GM21529 (cell line): ENCODE measurements around the gene LAMB4.

Experiments used
- ATAC-seq: cut with Tn5 transposase; IDR thresholded peaks from one replicate; pipeline ENCODE4 v1.9.1; 2021; ENCODE audit not compliant: unreplicated experiment

Gene LAMB4

DNA sequence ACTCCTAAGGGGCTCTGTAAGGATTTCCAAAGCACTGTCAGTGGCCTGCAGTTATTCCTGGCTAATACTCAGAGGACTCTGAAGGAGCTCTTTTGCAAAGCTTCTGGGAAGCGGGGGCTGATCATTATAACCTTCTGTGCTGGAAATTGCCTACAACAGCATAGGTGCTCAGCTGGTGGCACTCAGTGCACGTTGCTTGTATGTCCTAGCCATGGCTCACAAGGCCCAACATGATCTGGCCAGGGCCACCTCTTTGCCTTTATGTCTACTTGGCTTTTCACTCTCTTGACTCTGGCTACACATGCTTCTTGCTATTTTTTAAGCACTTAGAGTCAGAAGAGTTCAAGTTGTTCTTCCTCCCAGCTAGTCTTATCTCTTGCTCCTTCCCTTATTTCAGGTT lies 17.5 kb downstream of the LAMB4 start:
- ATAC-seq, result no peak

GRCh38 chr7:108109221-108109908 lies 20.8 kb downstream of the LAMB4 start:
- peak; percentile 69 for ATAC-seq

DNA sequence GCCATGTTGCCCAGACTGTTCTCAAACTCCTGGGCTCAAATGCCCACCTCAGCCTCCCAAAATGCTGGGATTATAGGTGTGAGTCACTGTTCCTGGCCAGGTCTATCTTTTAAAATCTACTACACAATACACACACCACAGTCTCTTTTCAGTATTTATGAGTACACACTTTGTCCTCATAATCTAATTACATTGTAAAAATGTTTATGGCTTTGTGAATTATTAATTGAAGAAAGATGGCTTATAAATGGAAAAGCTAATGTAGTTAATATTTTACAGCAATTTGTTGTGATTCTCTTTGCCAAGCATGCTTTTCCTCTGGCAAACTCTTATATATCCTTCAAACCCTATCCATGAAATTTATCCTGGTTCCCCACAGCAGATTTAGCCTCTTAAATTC lies 22.0 kb downstream of the LAMB4 start:
- ATAC-seq, result no peak

- no peak for ATAC-seq
Measured at GRCh38 chr7:108104324-108104723, 25.8 kb downstream of the LAMB4 start.

DNA sequence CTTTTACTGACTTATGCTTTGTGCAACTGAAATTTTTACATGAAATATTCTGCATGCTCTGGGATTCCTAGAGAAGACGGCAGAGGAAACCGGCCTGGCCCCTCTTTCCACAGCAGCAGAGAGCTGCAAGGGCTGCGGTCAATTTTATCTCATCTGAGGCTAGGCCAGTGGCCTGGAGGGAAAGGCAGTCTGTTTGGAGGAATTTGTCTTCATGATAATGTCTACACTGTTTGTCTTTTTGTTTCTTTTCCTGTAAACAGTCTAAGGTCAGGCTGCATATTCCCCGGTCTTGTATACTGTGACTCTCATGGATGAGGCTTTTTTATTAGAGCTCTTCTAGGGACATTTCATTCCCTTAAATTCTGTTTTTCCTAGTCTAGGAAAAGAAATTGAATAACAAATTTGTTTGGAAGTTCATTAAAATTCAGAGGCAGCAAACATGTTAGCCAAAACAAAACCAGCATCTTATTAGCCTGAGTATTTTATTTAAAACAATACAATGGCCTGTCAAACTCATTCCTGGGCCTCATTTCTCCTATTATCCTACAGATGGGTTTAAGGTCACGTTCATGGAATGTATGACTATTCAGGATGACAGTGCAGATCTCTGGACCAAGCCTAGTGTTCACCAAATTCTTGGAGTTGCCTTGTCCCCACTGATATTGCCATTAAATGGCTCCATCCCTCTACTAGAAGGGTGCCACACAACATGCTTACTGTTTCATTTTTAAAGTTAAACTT lies 26.4 kb downstream of the LAMB4 start:
- ATAC-seq, result no peak

GRCh38 chr7:108102671-108103312 lies 27.4 kb downstream of the LAMB4 start:
- ATAC-seq, result no peak

DNA sequence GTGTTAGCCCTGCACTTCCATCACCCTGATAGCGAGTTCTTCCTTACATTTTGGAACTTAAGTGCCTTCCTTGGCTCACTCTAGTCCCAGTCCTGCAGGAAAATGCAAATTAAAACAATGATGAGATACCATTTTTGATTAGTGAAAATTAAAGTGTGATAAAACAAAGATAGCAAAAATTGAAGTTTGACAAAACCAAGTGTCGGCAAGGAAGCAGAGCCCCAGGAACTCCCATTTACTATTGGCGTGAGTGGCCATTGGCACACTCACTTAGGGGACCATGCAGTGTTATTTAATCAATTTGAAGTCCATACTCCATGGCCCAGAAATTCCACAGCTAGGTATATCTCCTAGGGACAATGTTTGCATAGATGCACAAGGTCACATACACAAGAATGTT lies 28.4 kb downstream of the LAMB4 start:
- ATAC-seq, result no peak

DNA sequence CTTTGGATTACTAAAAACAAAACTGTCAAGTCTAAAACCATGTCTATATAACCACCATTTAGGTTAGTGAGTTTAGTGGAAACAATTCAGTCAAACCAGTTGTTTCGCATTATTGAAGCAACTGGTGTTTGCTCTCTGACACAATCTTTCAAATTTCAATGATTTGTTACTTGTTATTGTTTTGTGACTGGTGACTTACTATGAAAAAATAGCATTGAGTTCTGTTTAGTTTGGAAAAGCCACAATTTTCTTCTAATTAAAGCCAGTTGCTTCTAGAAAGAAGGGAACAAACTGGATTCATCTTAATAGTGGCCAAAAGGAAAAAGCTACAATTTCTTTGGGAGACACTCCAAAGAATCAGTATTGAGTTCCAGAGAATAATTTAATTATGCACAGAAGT lies 30.4 kb downstream of the LAMB4 start:
- no peak for ATAC-seq

DNA sequence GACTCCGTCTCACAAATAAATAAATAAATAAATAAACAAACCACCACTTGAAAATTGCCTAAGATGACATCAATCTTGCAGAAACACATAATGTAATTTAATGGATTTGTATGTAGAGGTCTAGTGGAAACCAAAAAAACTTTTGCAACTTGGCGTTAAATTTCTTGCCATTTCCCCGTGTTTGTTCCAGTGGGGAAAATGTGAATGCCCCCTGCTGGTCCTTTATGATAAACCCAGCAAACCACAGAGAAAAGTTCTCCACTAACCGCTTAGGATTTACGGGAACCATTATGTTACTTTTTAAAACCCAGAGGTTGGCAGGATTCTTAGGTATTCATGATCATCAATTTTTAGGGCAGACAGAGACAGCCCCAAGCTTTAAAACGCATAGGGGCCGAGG lies 32.5 kb downstream of the LAMB4 start:
- no peak for ATAC-seq

GRCh38 chr7:108096996-108097395 lies 33.2 kb downstream of the LAMB4 start:
- no peak for ATAC-seq

DNA sequence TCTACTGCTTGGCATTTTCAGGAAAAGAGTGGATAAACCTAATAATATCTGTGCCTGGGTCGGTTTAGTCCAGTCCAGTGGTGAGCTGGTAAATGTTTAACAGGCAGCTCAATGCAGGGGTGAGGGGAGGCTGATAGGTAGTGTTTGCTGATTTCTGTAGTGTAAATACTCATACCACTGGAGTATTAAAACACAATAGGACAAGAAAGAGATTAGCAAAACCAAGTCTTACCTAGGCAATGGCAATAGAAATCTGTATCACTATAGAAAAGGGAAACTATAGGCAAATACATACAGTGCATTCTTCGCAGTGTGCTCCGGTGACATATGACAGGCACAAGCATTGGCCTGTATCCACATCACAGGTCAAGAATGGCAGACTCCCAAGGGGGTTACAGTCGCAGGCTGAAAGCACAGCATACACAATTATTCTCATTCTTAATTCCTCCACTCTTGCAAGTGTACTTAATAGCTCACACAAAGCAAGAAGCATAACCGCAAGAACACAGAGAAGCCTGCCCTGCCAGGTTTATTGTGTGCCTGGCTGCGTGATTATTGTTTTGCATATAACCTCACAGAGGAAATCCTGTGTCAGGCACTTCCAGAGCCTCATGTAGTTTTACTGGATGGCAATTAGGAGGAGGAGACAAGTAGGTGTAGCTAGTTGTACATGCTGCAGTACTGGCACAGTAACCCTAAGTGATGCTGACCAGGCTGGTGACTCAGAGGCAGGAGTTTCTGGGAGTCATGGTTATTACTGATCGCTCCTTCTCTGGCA lies 35.0 kb downstream of the LAMB4 start:
- no peak for ATAC-seq

DNA sequence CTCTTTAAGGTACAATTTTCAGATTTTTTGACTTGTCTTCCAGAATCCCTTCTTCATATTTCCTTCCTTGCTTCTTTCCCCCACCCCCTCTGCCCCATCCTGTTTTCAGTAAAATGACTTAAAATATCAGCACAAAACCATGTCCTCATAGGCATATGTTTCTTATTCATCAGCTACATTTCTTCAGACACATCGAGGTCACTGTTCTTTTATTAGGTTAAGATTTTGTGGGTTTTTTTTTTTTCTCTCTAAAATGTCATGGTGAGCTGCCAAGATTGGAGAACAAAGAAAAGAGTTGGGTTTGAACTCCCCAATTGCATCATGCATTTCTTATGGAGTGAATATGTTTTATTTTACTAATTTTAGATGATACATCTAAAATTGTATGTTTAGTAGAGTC lies 35.8 kb downstream of the LAMB4 start:
- ATAC-seq, result no peak

GRCh38 chr7:108093851-108094331 lies 36.3 kb downstream of the LAMB4 start:
- no peak for ATAC-seq

GRCh38 chr7:108093341-108093740 lies 36.8 kb downstream of the LAMB4 start:
- no peak for ATAC-seq

GRCh38 chr7:108091461-108091831 lies 38.7 kb downstream of the LAMB4 start:
- no peak for ATAC-seq

- no peak for ATAC-seq
Measured at GRCh38 chr7:108090791-108091460, 39.2 kb downstream of the LAMB4 start.

DNA sequence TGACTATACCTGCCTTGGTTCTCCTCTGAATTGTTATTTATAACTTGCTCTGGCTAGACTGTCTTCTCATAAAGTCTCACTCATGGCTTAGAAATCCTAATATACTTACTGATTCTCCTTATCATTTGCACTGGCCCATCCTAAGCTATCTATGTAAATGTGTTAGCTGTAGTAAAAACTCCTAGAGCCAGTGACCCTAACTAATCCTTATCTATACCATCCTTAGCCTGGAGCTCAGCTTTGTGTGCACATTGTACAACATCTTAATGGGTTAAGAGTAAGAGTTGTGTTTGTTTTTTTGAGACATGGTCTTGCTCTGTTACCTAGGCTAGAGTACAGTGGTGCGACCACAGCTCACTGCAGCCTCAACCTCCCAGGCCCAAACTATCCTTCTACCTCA lies 40.8 kb downstream of the LAMB4 start:
- ATAC-seq, result no peak

- ATAC-seq, result no peak
Measured at GRCh38 chr7:108088729-108089128, 41.4 kb downstream of the LAMB4 start.

DNA sequence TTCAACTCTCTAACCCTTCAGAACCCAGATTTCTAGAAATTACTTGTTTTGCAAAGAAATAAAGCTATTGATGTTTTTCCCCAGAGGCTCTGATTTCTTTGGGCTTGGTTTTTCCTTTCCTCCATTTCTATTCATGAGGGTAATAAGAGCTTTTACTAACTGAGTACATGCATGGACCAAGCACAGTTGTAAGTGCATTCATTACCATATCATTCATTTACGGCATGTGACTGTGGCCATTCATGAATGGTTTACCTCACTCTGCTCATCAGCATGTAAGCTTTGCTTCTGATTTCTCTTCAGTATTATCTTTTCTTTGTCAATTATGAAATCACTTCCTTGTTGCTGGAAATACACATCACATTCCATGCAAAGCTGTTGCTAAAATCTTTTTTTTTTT lies 42.4 kb downstream of the LAMB4 start:
- ATAC-seq, result no peak

DNA sequence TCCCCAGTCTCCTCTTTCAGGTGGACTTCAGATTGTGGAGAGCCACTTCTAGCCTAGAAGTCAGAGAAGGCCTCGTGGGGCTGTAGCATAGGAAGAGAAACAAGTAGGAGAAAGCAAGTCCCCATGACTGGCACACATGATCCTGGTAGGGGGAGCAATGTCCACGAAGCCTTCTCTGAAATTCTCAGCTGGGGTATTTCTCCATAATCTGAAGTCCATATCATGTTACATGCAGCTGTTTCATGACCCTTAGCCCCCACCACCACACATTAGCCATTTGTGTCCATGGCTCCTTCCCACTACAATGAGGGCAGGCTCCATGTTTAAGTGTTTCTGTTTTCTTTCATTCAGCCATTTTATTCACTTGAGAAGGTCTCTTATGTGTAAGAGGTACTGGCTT lies 43.2 kb downstream of the LAMB4 start:
- ATAC-seq, result no peak

GRCh38 chr7:108086546-108086945 lies 43.6 kb downstream of the LAMB4 start:
- ATAC-seq, result no peak
